TTC549 (cell line): Measurements from ENCODE around the gene MMP14.
"Not testable (repeated sequence)": the region's sequence is repeated elsewhere in the genome, so short reads cannot be mapped to it uniquely, and the experiment has no call there.

Experiments
- FAIRE-seq: peaks from 2 replicates; lab custom pipeline; 2012; peaks lifted over from hg19 to GRCh38; lab: Jason Lieb, UNC

Gene MMP14

GRCh38 chr14:22842211-22843122, 6.1 kb downstream of the MMP14 start:
- FAIRE-seq: no peak

GRCh38 chr14:22843123-22843925, 6.9 kb downstream of the MMP14 start:
- FAIRE-seq: no peak

GRCh38 chr14:22844221-22845102, 8.1 kb downstream of the MMP14 start:
- no peak for FAIRE-seq

- FAIRE-seq: no peak
Observed at GRCh38 chr14:22845103-22845394, 8.7 kb downstream of the MMP14 start.

GRCh38 chr14:22845821-22846625, 9.6 kb downstream of the MMP14 start:
- no peak for FAIRE-seq

- FAIRE-seq: no peak
Observed at GRCh38 chr14:22846811-22847307, 10.5 kb downstream of the MMP14 start.

- no peak for FAIRE-seq
Observed at GRCh38 chr14:22847661-22848341, 11.4 kb downstream of the MMP14 start.

GRCh38 chr14:22848351-22849164, 12.2 kb downstream of the MMP14 start:
- no peak for FAIRE-seq

- no peak for FAIRE-seq
Observed at GRCh38 chr14:22849212-22849819, 12.9 kb downstream of the MMP14 start.

GRCh38 chr14:22850944-22851764, 14.8 kb downstream of the MMP14 start:
- no peak for FAIRE-seq

GRCh38 chr14:22852178-22852577, 15.8 kb downstream of the MMP14 start:
- FAIRE-seq: not testable (repeated sequence)

GRCh38 chr14:22852599-22852939, 16.2 kb downstream of the MMP14 start:
- FAIRE-seq: no peak

GRCh38 chr14:22852940-22853767, 16.8 kb downstream of the MMP14 start:
- no peak for FAIRE-seq

GRCh38 chr14:22854296-22854695, 17.9 kb downstream of the MMP14 start:
- not testable (repeated sequence) for FAIRE-seq

- no peak for FAIRE-seq
Observed at GRCh38 chr14:22854963-22855724, 18.8 kb downstream of the MMP14 start.

GRCh38 chr14:22856428-22856827, 20.0 kb downstream of the MMP14 start:
- FAIRE-seq: no peak

- FAIRE-seq: not testable (repeated sequence)
Observed at GRCh38 chr14:22860377-22860776, 24.0 kb downstream of the MMP14 start.
